HepG2 (cell line): ENCODE data around the gene GRHL3.

Experiments
- CCDC6 ChIP-seq: sonication (generic); formaldehyde crosslinking; IDR thresholded peaks from 2 replicates; pipeline ENCODE4 v1.8.1; 2022; ENCODE audit warnings: mild to moderate bottlenecking, missing genetic modification reagents, moderate library complexity
- EZH2 ChIP-seq: conservative IDR thresholded peaks from 2 replicates; pipeline ENCODE4 v1.6.1; 2012; ENCODE audit warnings: mild to moderate bottlenecking, low read depth, low read length, moderate library complexity
- FOSL1 ChIP-seq: sonication (generic); formaldehyde crosslinking; IDR thresholded peaks from 2 replicates; pipeline ENCODE4 v1.9.0; 2021; ENCODE audit warnings: missing genetic modification reagents, borderline replicate concordance
- GATAD2A ChIP-seq: IDR thresholded peaks from 2 replicates; pipeline ENCODE4 v1.6.1; 2016
- HMG20A ChIP-seq: IDR thresholded peaks from 2 replicates; pipeline ENCODE4 v1.6.1; 2016; ENCODE audit warnings: borderline replicate concordance
- POLR2A ChIP-seq, 2 experiments: IDR thresholded peaks; 2 replicates each; pipeline ENCODE4 v1.6.1; 2011; ENCODE audit warnings: low read depth in 2 of 2, low read length in 2 of 2, mild to moderate bottlenecking in 1 of 2, moderate library complexity in 1 of 2; ENCODE audit not compliant: insufficient read depth in 1 of 2
- ZC3H13 ChIP-seq: sonication (generic); formaldehyde crosslinking; IDR thresholded peaks from 2 replicates; pipeline ENCODE4 v1.8.1; 2023; ENCODE audit warnings: mild to moderate bottlenecking, missing genetic modification reagents, moderate library complexity
- ZNF589 ChIP-seq: sonication (generic); formaldehyde crosslinking; conservative IDR thresholded peaks from 2 replicates; pipeline ENCODE4 v1.8.0; 2022; ENCODE audit warnings: mild to moderate bottlenecking, moderate library complexity, missing genetic modification reagents
- TF ChIP-seq, protein P1 (sequence below): sonication (generic); formaldehyde crosslinking; IDR thresholded peaks from 2 replicates; pipeline ENCODE4 v1.4.0; 2020; ENCODE audit warnings: missing genetic modification reagents, low read depth, mild to moderate bottlenecking, borderline replicate concordance
- TF ChIP-seq, protein P2 (sequence below): sonication (generic); formaldehyde crosslinking; IDR thresholded peaks from 2 replicates; pipeline ENCODE4 v1.4.0; 2020; ENCODE audit warnings: mild to moderate bottlenecking, missing genetic modification reagents

DNA sequence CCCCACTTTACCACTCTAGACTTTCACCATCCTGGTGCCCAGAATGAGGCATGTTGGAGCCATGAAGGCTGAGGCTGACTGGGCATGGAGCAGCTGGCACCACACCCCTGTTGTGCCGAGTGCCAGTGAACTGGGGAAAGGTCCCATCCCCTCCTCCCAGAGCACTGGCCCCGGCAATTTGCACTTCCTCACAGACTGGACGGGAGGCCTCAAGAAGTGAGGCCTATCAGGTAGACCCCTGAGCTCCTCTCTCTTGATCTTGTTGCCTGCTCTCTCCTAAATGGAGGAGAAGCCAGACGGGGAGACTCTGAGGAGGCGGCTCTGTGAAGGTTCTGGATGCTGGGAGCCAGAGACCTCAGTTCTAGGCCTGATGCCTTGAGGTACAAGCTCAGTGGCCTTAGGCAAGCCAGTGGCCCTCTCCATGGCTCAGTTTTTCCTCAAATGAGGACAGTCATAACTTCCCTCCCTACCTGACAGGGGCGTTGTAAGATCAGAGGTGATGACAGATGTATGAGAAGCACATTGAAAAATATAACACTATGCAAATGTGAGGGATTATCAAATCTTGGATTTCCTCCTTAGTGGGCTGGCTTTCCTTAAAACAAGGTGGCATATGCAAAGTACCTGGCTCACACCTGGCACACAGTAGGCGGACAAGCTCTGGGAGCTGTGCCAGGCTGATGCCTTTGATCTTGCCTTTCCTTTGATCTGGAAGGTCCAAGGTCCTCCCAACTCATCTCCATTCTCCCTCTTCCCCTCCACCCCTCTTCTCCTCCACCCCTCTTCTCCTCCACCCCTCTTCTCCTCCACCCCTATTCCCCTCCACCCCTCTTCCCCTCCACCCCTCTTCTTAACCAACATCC, 6.7 kb downstream of the GRHL3 start:
- no peak for TF ChIP-seq FOSL1 (CRISPR knock-in tag)
- no peak for TF ChIP-seq ZC3H13
- no peak for TF ChIP-seq EZH2
- no peak for TF ChIP-seq HMG20A
- TF ChIP-seq, protein P1, sequence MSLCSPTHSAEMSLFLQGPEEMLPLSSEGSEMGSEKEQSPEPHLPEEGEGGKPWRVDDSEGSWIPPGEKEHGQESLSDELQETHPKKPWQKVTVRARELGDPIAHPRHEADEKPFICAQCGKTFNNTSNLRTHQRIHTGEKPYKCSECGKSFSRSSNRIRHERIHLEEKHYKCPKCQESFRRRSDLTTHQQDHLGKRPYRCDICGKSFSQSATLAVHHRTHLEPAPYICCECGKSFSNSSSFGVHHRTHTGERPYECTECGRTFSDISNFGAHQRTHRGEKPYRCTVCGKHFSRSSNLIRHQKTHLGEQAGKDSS = no peak
- TF ChIP-seq POLR2A (IDR thresholded peaks at IDR 0.05; ENCODE audit: insufficient read depth in 1 of 2, low read depth in 2 of 2, low read length in 2 of 2) = no peak
- TF ChIP-seq, protein P2, sequence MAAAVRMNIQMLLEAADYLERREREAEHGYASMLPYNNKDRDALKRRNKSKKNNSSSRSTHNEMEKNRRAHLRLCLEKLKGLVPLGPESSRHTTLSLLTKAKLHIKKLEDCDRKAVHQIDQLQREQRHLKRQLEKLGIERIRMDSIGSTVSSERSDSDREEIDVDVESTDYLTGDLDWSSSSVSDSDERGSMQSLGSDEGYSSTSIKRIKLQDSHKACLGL (CRISPR knock-in tag) = no peak
- no peak for TF ChIP-seq CCDC6
- TF ChIP-seq ZNF589 (CRISPR knock-in tag) = no peak
- TF ChIP-seq GATAD2A (CRISPR knock-in tag) = no peak
